HepG2 (cell line): ENCODE measurements around the gene NKAIN4. TPM values are rescaled to one million over a fixed set of nuclear protein-coding genes. Genes with fewer than 3 reads are reported as not detected.

Experiments
- CHCHD3 ChIP-seq: sonication (generic); formaldehyde crosslinking; IDR thresholded peaks from 2 replicates; pipeline ENCODE4 v1.8.0; 2022; ENCODE audit warnings: mild to moderate bottlenecking, missing genetic modification reagents, moderate library complexity
- CHD4 ChIP-seq: fragments of 200-600 bp; sonication (generic); IDR thresholded peaks from 2 replicates; pipeline ENCODE4 v1.7.0; 2017; ENCODE audit warnings: mild to moderate bottlenecking, low read length, borderline replicate concordance
- EED ChIP-seq: sonication (generic); formaldehyde crosslinking; IDR thresholded peaks from 2 replicates; pipeline ENCODE4 v1.5.0; 2020; ENCODE audit warnings: mild to moderate bottlenecking, missing genetic modification reagents
- ETV5 ChIP-seq: IDR thresholded peaks from 2 replicates; pipeline ENCODE4 v1.6.1; 2018; ENCODE audit warnings: missing biosample characterization, missing genetic modification reagents, inconsistent platforms, borderline replicate concordance
- FLYWCH1 ChIP-seq: sonication (generic); formaldehyde crosslinking; IDR thresholded peaks from 2 replicates; pipeline ENCODE4 v1.8.1; 2023; ENCODE audit warnings: mild to moderate bottlenecking, missing genetic modification reagents
- GATAD1 ChIP-seq: IDR thresholded peaks from 2 replicates; pipeline ENCODE4 v1.6.1; 2016; ENCODE audit warnings: missing genetic modification reagents, missing compliant biosample characterization
- NCOA2 ChIP-seq: sonication (generic); formaldehyde crosslinking; IDR thresholded peaks from 2 replicates; pipeline ENCODE4 v1.8.0; 2022; ENCODE audit warnings: inconsistent platforms
- NKX3-1 ChIP-seq: sonication (generic); formaldehyde crosslinking; IDR thresholded peaks from 2 replicates; pipeline ENCODE4 v1.5.0; 2020; ENCODE audit warnings: missing genetic modification reagents
- TEAD2 ChIP-seq: sonication (generic); formaldehyde crosslinking; IDR thresholded peaks from 2 replicates; pipeline ENCODE4 v1.9.0; 2021; ENCODE audit warnings: missing genetic modification reagents
- YEATS2 ChIP-seq: sonication (generic); formaldehyde crosslinking; IDR thresholded peaks from 2 replicates; pipeline ENCODE4 v1.4.0; 2020; ENCODE audit warnings: missing genetic modification reagents, borderline replicate concordance
- ZNF547 ChIP-seq: sonication (generic); formaldehyde crosslinking; IDR thresholded peaks from 2 replicates; pipeline ENCODE4 v1.5.1; 2020; ENCODE audit warnings: mild to moderate bottlenecking, missing genetic modification reagents
- ZNF567 ChIP-seq: sonication (generic); formaldehyde crosslinking; IDR thresholded peaks from 2 replicates; pipeline ENCODE4 v1.8.1; 2023; ENCODE audit warnings: mild to moderate bottlenecking, missing genetic modification reagents, borderline replicate concordance
- polyA plus RNA-seq, 8 experiments: library from polyadenylated mRNA; depleted of rRNA in 3 of 8; stranded (reverse) in 7 of 8; unstranded in 1 of 8; fragments of >200 nt; fragmentation: Illumina TruSeq in 4 of 8; extraction: Trizol in 4 of 8; gene quantifications; 2 replicates each; pipeline versions ENCODE4 v1.2.1 to v1.2.3, GENCODE V29; 2011 to 2016; ENCODE audit warnings: low read depth in 4 of 8, missing spikeins in 1 of 8, mixed read lengths in 1 of 8; ENCODE audit not compliant: insufficient read depth in 1 of 8
- total RNA-seq, 5 experiments: library from RNA; depleted of rRNA; stranded (reverse); fragments of >200 nt; fragmentation: Illumina TruSeq; extraction: Trizol; gene quantifications; 2 replicates each; pipeline ENCODE4 v1.2.3, GENCODE V29; 2016; ENCODE audit warnings: low read depth in 1 of 5
- TF ChIP-seq, protein P1 (sequence below): sonication (generic); formaldehyde crosslinking; IDR thresholded peaks from 2 replicates; pipeline ENCODE4 v1.4.0; 2020; ENCODE audit warnings: mild to moderate bottlenecking, low read depth, missing genetic modification reagents
- TF ChIP-seq, protein P2 (sequence below): IDR thresholded peaks from 2 replicates; pipeline ENCODE4 v1.6.1; 2016; ENCODE audit warnings: missing biosample characterization, missing genetic modification reagents, low read depth
- TF ChIP-seq, protein P3 (sequence below): sonication (generic); formaldehyde crosslinking; IDR thresholded peaks from 2 replicates; pipeline ENCODE4 v1.5.1; 2020; ENCODE audit warnings: mild to moderate bottlenecking, missing genetic modification reagents, moderate library complexity
- TF ChIP-seq, protein P4 (sequence below): sonication (generic); formaldehyde crosslinking; IDR thresholded peaks from 2 replicates; pipeline ENCODE4 v1.9.0; 2021; ENCODE audit warnings: missing genetic modification reagents, mild to moderate bottlenecking, borderline replicate concordance

The NKAIN4 gene
- total and polyA plus RNA-seq, 2 of the 13 experiments (the other 11 are each of a cell fraction or from before 2014, with no cell fraction given) = not detected

DNA sequence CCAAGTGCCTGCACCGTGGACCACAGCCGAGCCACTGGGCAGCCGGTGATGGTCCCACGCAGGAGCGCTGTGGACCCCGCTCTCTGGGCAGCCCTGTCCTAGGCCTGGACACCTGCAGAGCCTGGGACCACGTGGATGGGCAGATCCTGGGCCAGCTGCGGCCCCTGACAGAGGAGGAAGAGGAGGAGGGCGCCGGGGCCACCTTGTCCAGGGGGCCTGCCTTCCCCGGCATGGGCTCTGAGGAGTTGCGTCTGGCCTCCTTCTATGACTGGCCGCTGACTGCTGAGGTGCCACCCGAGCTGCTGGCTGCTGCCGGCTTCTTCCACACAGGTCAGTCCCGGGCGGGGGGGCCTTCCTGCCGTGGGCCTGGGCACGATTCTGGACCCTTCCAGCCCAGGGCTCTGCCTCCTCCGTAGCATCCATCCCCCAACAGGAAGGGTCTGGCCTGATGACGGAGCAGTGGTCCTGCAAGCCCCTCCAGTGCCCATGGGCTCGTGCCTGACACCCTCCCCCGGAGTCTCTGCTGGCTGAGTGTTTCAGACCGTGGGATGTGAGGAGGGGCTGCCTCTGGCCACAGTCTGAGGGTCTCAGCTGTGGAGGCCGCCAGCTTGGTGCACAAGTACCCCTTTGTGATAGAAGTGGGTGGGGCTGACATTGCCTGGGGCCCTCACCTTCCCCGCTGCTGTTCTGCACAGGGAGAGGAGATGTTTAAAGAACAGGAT lies 18.0 kb downstream of the NKAIN4 start (continued):
- TF ChIP-seq, protein P1, sequence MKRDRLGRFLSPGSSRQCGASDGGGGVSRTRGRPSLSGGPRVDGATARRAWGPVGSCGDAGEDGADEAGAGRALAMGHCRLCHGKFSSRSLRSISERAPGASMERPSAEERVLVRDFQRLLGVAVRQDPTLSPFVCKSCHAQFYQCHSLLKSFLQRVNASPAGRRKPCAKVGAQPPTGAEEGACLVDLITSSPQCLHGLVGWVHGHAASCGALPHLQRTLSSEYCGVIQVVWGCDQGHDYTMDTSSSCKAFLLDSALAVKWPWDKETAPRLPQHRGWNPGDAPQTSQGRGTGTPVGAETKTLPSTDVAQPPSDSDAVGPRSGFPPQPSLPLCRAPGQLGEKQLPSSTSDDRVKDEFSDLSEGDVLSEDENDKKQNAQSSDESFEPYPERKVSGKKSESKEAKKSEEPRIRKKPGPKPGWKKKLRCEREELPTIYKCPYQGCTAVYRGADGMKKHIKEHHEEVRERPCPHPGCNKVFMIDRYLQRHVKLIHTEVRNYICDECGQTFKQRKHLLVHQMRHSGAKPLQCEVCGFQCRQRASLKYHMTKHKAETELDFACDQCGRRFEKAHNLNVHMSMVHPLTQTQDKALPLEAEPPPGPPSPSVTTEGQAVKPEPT (CRISPR knock-in tag) = no peak
- no peak for TF ChIP-seq EED (CRISPR knock-in tag)
- TF ChIP-seq ZNF567 (CRISPR knock-in tag) = no peak
- 0 out of 2 replicates have a peak, but pooled peaks have one; percentile 6 for TF ChIP-seq ETV5 (CRISPR knock-in tag)
- TF ChIP-seq, protein P2, sequence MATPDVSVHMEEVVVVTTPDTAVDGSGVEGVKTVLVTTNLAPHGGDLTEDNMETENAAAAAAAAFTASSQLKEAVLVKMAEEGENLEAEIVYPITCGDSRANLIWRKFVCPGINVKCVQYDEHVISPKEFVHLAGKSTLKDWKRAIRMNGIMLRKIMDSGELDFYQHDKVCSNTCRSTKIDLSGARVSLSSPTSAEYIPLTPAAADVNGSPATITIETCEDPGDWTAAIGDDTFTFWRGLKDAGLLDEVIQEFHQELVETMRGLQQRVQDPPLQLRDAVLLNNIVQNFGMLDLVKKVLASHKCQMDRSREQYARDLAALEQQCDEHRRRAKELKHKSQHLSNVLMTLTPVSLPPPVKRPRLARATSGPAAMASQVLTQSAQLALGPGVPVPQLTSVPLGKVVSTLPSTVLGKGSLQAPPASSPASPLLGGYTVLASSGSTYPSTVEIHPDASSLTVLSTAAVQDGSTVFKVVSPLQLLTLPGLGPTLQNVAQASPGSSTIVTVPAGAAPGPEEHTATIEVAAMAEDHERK = no peak
- no peak for TF ChIP-seq FLYWCH1
- TF ChIP-seq CHCHD3 (CRISPR knock-in tag) = peak; percentile 72; the same call in 1 of the 2 replicates
- TF ChIP-seq, protein P3, sequence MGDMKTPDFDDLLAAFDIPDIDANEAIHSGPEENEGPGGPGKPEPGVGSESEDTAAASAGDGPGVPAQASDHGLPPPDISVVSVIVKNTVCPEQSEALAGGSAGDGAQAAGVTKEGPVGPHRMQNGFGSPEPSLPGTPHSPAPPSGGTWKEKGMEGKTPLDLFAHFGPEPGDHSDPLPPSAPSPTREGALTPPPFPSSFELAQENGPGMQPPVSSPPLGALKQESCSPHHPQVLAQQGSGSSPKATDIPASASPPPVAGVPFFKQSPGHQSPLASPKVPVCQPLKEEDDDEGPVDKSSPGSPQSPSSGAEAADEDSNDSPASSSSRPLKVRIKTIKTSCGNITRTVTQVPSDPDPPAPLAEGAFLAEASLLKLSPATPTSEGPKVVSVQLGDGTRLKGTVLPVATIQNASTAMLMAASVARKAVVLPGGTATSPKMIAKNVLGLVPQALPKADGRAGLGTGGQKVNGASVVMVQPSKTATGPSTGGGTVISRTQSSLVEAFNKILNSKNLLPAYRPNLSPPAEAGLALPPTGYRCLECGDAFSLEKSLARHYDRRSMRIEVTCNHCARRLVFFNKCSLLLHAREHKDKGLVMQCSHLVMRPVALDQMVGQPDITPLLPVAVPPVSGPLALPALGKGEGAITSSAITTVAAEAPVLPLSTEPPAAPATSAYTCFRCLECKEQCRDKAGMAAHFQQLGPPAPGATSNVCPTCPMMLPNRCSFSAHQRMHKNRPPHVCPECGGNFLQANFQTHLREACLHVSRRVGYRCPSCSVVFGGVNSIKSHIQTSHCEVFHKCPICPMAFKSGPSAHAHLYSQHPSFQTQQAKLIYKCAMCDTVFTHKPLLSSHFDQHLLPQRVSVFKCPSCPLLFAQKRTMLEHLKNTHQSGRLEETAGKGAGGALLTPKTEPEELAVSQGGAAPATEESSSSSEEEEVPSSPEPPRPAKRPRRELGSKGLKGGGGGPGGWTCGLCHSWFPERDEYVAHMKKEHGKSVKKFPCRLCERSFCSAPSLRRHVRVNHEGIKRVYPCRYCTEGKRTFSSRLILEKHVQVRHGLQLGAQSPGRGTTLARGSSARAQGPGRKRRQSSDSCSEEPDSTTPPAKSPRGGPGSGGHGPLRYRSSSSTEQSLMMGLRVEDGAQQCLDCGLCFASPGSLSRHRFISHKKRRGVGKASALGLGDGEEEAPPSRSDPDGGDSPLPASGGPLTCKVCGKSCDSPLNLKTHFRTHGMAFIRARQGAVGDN (CRISPR knock-in tag) = peak; percentile 13; the same call in 1 of the 2 replicates
- TF ChIP-seq, protein P4, sequence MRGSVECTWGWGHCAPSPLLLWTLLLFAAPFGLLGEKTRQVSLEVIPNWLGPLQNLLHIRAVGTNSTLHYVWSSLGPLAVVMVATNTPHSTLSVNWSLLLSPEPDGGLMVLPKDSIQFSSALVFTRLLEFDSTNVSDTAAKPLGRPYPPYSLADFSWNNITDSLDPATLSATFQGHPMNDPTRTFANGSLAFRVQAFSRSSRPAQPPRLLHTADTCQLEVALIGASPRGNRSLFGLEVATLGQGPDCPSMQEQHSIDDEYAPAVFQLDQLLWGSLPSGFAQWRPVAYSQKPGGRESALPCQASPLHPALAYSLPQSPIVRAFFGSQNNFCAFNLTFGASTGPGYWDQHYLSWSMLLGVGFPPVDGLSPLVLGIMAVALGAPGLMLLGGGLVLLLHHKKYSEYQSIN (CRISPR knock-in tag) = no peak
- TF ChIP-seq YEATS2 (CRISPR knock-in tag) = 0 out of 2 replicates have a peak, but pooled peaks have one; percentile 8
- TF ChIP-seq TEAD2 = no peak
- 0 out of 2 replicates have a peak, but pooled peaks have one; percentile 62 for TF ChIP-seq ZNF547
- no peak for TF ChIP-seq CHD4
- no peak for TF ChIP-seq NKX3-1
- no peak for TF ChIP-seq NCOA2 (CRISPR knock-in tag)
- TF ChIP-seq GATAD1 (CRISPR knock-in tag) = no peak
